WERI-Rb-1 (cell line): ENCODE data around the gene DTD1.

Experiments used
- DNase-seq: peaks from one replicate; pipeline ENCODE4 v3.0.0-alpha.2; 2020
- H3K27ac ChIP-seq: fragments of 250-450 bp; sonication (Bioruptor Pico); 2 replicates; pipeline ENCODE4 v1.5.1; 2020; ENCODE audit warnings: mild to moderate bottlenecking, moderate library complexity
- H3K27me3 ChIP-seq: fragments of 250-450 bp; sonication (Bioruptor Pico); 2 replicates; pipeline ENCODE4 v1.5.1; 2021; ENCODE audit warnings: mild to moderate bottlenecking, low read depth, moderate library complexity; ENCODE audit not compliant: insufficient read depth, severe bottlenecking
- H3K36me3 ChIP-seq: fragments of 250-450 bp; sonication (Bioruptor Pico); 2 replicates; pipeline ENCODE4 v1.5.1; 2020; ENCODE audit warnings: mild to moderate bottlenecking, moderate library complexity
- H3K4me3 ChIP-seq: 2 replicates; pipeline ENCODE4 v1.5.1; 2011; ENCODE audit warnings: low read depth, mild to moderate bottlenecking, control low read depth, low read length
- H3K9me3 ChIP-seq: fragments of 250-450 bp; sonication (Bioruptor Pico); 2 replicates; pipeline ENCODE4 v1.5.1; 2021; ENCODE audit warnings: mild to moderate bottlenecking, moderate library complexity; ENCODE audit not compliant: severe bottlenecking
- CTCF ChIP-seq: IDR thresholded peaks from 2 replicates; pipeline ENCODE4 v1.5.1; 2011; ENCODE audit warnings: low read depth, mild to moderate bottlenecking, control low read depth, inconsistent platforms, low read length

DTD1 gene

GRCh38 chr20:18722371-18722770 lies 134.5 kb downstream of the DTD1 start:
- TF ChIP-seq CTCF: no peak
- no peak for DNase-seq
- no peaks in the 10 kb centered on the region for H3K27me3 ChIP-seq
- no peak overlapping the region for H3K27ac ChIP-seq
- no peak overlapping the region for H3K4me3 ChIP-seq
- peaks cover 3% of the 10 kb centered on the region for H3K9me3 ChIP-seq
- no peaks in the 10 kb centered on the region for H3K36me3 ChIP-seq

GRCh38 chr20:18724077-18724476 lies 136.2 kb downstream of the DTD1 start:
- H3K27me3 ChIP-seq: no peaks in the 10 kb centered on the region
- no peak overlapping the region for H3K27ac ChIP-seq
- no peak overlapping the region for H3K4me3 ChIP-seq
- DNase-seq: no peak
- H3K36me3 ChIP-seq: no peaks in the 10 kb centered on the region
- peaks cover 3% of the 10 kb centered on the region for H3K9me3 ChIP-seq
- no peak for TF ChIP-seq CTCF

- Histone ChIP-seq H3K27ac (no peak overlapping the region), H3K36me3 (no peaks in the 10 kb centered on the region), H3K27me3 (no peaks in the 10 kb centered on the region), H3K9me3 (peaks cover 3% of the 10 kb centered on the region), H3K4me3 (no peak overlapping the region)
- TF ChIP-seq CTCF: no peak
- DNase-seq: no peak
Observed at GRCh38 chr20:18724788-18725464, 137.1 kb downstream of the DTD1 start.

GRCh38 chr20:18727032-18727508 lies 139.2 kb downstream of the DTD1 start:
- no peak overlapping the region for H3K27ac ChIP-seq
- no peak overlapping the region for H3K4me3 ChIP-seq
- H3K36me3 ChIP-seq: no peaks in the 10 kb centered on the region
- DNase-seq: no peak
- H3K9me3 ChIP-seq: no peaks in the 10 kb centered on the region
- no peak for TF ChIP-seq CTCF
- H3K27me3 ChIP-seq: no peaks in the 10 kb centered on the region

- Histone ChIP-seq H3K4me3 (no peak overlapping the region), H3K27ac (no peak overlapping the region), H3K36me3 (no peaks in the 10 kb centered on the region), H3K27me3 (no peaks in the 10 kb centered on the region), H3K9me3 (no peaks in the 10 kb centered on the region)
- no peak for TF ChIP-seq CTCF
- no peak for DNase-seq
Observed at GRCh38 chr20:18728165-18728869, 140.5 kb downstream of the DTD1 start.
